Panc1 (cell line): ENCODE data around the gene LRP5.

Experiments
- POLR2AphosphoS5 ChIP-seq: IDR thresholded peaks from 2 replicates; pipeline ENCODE4 v1.6.1; 2012; ENCODE audit warnings: mild to moderate bottlenecking, low read depth, low read length, moderate library complexity
- SIN3A ChIP-seq: IDR thresholded peaks from 2 replicates; pipeline ENCODE4 v1.6.1; 2012; ENCODE audit warnings: low read depth, mild to moderate bottlenecking, low read length, moderate library complexity, borderline replicate concordance; ENCODE audit not compliant: insufficient read depth
- TCF7L2 ChIP-seq: IDR thresholded peaks from 2 replicates; pipeline ENCODE4 v1.6.1; 2011; ENCODE audit warnings: mild to moderate bottlenecking, low read depth, low read length, inconsistent platforms
- TF ChIP-seq, protein P1 (sequence below): fragments of 450-650 bp; IDR thresholded peaks from 2 replicates; pipeline ENCODE4 v1.5.1; 2017; ENCODE audit warnings: mild to moderate bottlenecking
- TF ChIP-seq, protein P2 (sequence below), 2 experiments: IDR thresholded peaks; 2 replicates each; pipeline ENCODE4 v1.6.1; 2011 to 2012; ENCODE audit warnings: low read depth in 2 of 2, control low read depth in 1 of 2, low read length in 1 of 2, mild to moderate bottlenecking in 1 of 2, moderate library complexity in 1 of 2; ENCODE audit not compliant: insufficient read depth in 1 of 2

DNA sequence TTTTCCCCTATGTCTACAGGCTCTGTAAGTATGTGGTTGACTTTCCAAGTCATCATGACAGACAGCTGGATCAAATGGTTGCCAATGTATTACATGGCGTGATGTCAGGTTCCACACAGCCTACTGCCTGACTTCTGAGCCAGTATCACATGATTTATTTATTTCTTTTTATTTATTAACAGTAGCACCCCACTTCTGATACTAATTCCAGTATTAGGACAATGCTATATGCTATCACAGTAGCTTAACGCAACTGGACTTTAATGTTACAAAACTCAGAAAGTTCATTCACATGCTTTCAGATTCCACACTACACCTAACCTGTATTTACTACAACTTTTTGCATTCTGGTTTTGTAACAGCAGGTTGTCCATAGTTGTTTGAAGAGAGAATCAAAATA is 22.9 kb upstream of the LRP5 start:
- TF ChIP-seq, protein P1, sequence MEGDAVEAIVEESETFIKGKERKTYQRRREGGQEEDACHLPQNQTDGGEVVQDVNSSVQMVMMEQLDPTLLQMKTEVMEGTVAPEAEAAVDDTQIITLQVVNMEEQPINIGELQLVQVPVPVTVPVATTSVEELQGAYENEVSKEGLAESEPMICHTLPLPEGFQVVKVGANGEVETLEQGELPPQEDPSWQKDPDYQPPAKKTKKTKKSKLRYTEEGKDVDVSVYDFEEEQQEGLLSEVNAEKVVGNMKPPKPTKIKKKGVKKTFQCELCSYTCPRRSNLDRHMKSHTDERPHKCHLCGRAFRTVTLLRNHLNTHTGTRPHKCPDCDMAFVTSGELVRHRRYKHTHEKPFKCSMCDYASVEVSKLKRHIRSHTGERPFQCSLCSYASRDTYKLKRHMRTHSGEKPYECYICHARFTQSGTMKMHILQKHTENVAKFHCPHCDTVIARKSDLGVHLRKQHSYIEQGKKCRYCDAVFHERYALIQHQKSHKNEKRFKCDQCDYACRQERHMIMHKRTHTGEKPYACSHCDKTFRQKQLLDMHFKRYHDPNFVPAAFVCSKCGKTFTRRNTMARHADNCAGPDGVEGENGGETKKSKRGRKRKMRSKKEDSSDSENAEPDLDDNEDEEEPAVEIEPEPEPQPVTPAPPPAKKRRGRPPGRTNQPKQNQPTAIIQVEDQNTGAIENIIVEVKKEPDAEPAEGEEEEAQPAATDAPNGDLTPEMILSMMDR: no peak
- TF ChIP-seq TCF7L2: no peak
- TF ChIP-seq POLR2AphosphoS5: no peak
- no peak for TF ChIP-seq SIN3A
- TF ChIP-seq, protein P2, sequence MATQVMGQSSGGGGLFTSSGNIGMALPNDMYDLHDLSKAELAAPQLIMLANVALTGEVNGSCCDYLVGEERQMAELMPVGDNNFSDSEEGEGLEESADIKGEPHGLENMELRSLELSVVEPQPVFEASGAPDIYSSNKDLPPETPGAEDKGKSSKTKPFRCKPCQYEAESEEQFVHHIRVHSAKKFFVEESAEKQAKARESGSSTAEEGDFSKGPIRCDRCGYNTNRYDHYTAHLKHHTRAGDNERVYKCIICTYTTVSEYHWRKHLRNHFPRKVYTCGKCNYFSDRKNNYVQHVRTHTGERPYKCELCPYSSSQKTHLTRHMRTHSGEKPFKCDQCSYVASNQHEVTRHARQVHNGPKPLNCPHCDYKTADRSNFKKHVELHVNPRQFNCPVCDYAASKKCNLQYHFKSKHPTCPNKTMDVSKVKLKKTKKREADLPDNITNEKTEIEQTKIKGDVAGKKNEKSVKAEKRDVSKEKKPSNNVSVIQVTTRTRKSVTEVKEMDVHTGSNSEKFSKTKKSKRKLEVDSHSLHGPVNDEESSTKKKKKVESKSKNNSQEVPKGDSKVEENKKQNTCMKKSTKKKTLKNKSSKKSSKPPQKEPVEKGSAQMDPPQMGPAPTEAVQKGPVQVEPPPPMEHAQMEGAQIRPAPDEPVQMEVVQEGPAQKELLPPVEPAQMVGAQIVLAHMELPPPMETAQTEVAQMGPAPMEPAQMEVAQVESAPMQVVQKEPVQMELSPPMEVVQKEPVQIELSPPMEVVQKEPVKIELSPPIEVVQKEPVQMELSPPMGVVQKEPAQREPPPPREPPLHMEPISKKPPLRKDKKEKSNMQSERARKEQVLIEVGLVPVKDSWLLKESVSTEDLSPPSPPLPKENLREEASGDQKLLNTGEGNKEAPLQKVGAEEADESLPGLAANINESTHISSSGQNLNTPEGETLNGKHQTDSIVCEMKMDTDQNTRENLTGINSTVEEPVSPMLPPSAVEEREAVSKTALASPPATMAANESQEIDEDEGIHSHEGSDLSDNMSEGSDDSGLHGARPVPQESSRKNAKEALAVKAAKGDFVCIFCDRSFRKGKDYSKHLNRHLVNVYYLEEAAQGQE (IDR thresholded peaks at IDR 0.05; ENCODE audit: insufficient read depth in 1 of 2, low read depth in 2 of 2, low read length in 1 of 2): no peak
